Activated T-cell treated with anti-CD3 and anti-CD28 coated beads, Interleukin-2, amount 50 U/mL, for 72 hours (primary cell): ENCODE measurements around the gene KLHL28. TPM values are rescaled to one million over a fixed set of nuclear protein-coding genes. Genes with fewer than 3 reads are reported as not detected.

Source experiments
- ATAC-seq, 2 donors: fragments of 150-1000 bp; cut with Tn5 transposase; replicated peaks in 1 of 2; 2 replicates each; pipeline ENCODE4 v1.10.0; 2021; ENCODE audit warnings: moderate library complexity in 2 of 2, mild to moderate bottlenecking in 1 of 2
- DNase-seq, 2 donors: peaks; one replicate each; pipeline ENCODE4 v3.0.0; 2021 to 2022; ENCODE audit warnings: mixed read lengths in 1 of 2
- H3K27ac Mint-ChIP-seq: one replicate; pipeline ENCODE4 v1.8.0; 2022; ENCODE audit warnings: mild to moderate bottlenecking, moderate library complexity, mixed read lengths
- H3K27me3 Mint-ChIP-seq: one replicate; pipeline ENCODE4 v1.8.0; 2022; ENCODE audit warnings: low read depth, mixed read lengths
- H3K36me3 Mint-ChIP-seq, 2 donors: one replicate each; pipeline ENCODE4 v1.8.0; 2022; ENCODE audit warnings: mixed read lengths in 2 of 2, mild to moderate bottlenecking in 1 of 2; ENCODE audit not compliant: insufficient read depth in 2 of 2
- H3K4me1 Mint-ChIP-seq: one replicate; pipeline ENCODE4 v1.8.0; 2022; ENCODE audit warnings: low read depth, mixed read lengths
- H3K4me3 Mint-ChIP-seq, 2 donors: one replicate each; pipeline ENCODE4 v1.8.0; 2022; ENCODE audit warnings: mild to moderate bottlenecking in 2 of 2, mixed read lengths in 2 of 2, moderate library complexity in 2 of 2
- H3K9me3 Mint-ChIP-seq, 2 donors: one replicate each; pipeline ENCODE4 v1.8.0; 2022; ENCODE audit warnings: mixed read lengths in 2 of 2
- total RNA-seq, 2 donors: library from RNA; stranded (reverse); gene quantifications; one replicate each; pipeline ENCODE4 v1.2.3, GENCODE V29; 2022

Gene KLHL28
- total RNA-seq, 2 donors from 2014 or later: 16.7 to 20.1 TPM

GRCh38 chr14:44970907-44971306 lies 9.2 kb upstream of the KLHL28 start:
- Mint-ChIP-seq H3K4me3 (peak overlapping the region in 1 of 2 donors; percentile 34), H3K36me3 (peaks cover 18 to 31% of the 10 kb centered on the region in 2 donors), H3K27me3 (no peaks in the 10 kb centered on the region), H3K4me1 (peaks cover 57% of the 10 kb centered on the region), H3K9me3 (peaks cover 0 to 16% of the 10 kb centered on the region in 2 donors), H3K27ac (no peak overlapping the region)
- no peak for ATAC-seq
- no peak for DNase-seq

GRCh38 chr14:44968714-44969113 lies 7.0 kb upstream of the KLHL28 start:
- peaks cover 18 to 32% of the 10 kb centered on the region in 2 donors for H3K36me3 Mint-ChIP-seq
- DNase-seq (no peak), ATAC-seq (no peak)
- no peak overlapping the region for H3K27ac Mint-ChIP-seq
- H3K9me3 Mint-ChIP-seq: peaks cover 0 to 16% of the 10 kb centered on the region in 2 donors
- peaks cover 64% of the 10 kb centered on the region for H3K4me1 Mint-ChIP-seq
- H3K4me3 Mint-ChIP-seq: peak overlapping the region; percentile 47 to 55
- no peaks in the 10 kb centered on the region for H3K27me3 Mint-ChIP-seq

GRCh38 chr14:44966601-44967336 lies 5.0 kb upstream of the KLHL28 start:
- DNase-seq: no peak
- H3K4me3 Mint-ChIP-seq: peak overlapping the region; percentile 66 to 74
- peaks cover 69% of the 10 kb centered on the region for H3K4me1 Mint-ChIP-seq
- ATAC-seq: no peak
- H3K9me3 Mint-ChIP-seq: peaks cover 0 to 16% of the 10 kb centered on the region in 2 donors
- H3K27me3 Mint-ChIP-seq: no peaks in the 10 kb centered on the region
- H3K36me3 Mint-ChIP-seq: peaks cover 21 to 39% of the 10 kb centered on the region in 2 donors
- no peak overlapping the region for H3K27ac Mint-ChIP-seq

- no peak for DNase-seq
Measured at GRCh38 chr14:44963775-44964380, 2.1 kb upstream of the KLHL28 start.

GRCh38 chr14:44963044-44963528 lies 1.3 kb upstream of the KLHL28 start:
- peaks cover 41% of the 10 kb centered on the region for H3K4me1 Mint-ChIP-seq
- H3K9me3 Mint-ChIP-seq: no peaks in the 10 kb centered on the region
- peaks cover 7 to 18% of the 10 kb centered on the region in 2 donors for H3K36me3 Mint-ChIP-seq
- DNase-seq: no peak
- no peak for ATAC-seq
- no peaks in the 10 kb centered on the region for H3K27me3 Mint-ChIP-seq
- peak overlapping the region; percentile 69 for H3K27ac Mint-ChIP-seq
- no peak overlapping the region for H3K4me3 Mint-ChIP-seq

More at GRCh38 chr14:44963775-44964380, 2.1 kb upstream of the KLHL28 start:
- no peak for ATAC-seq
- Mint-ChIP-seq H3K27me3 (no peaks in the 10 kb centered on the region), H3K4me1 (peaks cover 42% of the 10 kb centered on the region), H3K36me3 (peaks cover 11 to 24% of the 10 kb centered on the region in 2 donors), H3K9me3 (peaks cover 0 to 5% of the 10 kb centered on the region in 2 donors), H3K4me3 (no peak overlapping the region), H3K27ac (no peak overlapping the region)

- no peaks in the 10 kb centered on the region for H3K27me3 Mint-ChIP-seq
- peak overlapping the region; percentile 69 for H3K27ac Mint-ChIP-seq
- peaks cover 43% of the 10 kb centered on the region for H3K4me1 Mint-ChIP-seq
- DNase-seq (peak in 1 of 2 donors; percentile 32), ATAC-seq (peak; percentile 41 to 43)
- H3K36me3 Mint-ChIP-seq: peaks cover 6 to 17% of the 10 kb centered on the region in 2 donors
- no peaks in the 10 kb centered on the region for H3K9me3 Mint-ChIP-seq
- no peak overlapping the region for H3K4me3 Mint-ChIP-seq
Measured at GRCh38 chr14:44962334-44963043, 742 bp upstream of the KLHL28 start.

- peaks cover 5 to 11% of the 10 kb centered on the region in 2 donors for H3K36me3 Mint-ChIP-seq
- H3K4me1 Mint-ChIP-seq: peaks cover 35% of the 10 kb centered on the region
- H3K9me3 Mint-ChIP-seq: no peaks in the 10 kb centered on the region
- DNase-seq: peak; percentile 62 to 69
- H3K4me3 Mint-ChIP-seq: no peak overlapping the region
- H3K27ac Mint-ChIP-seq: no peak overlapping the region
- peak; percentile 26 to 35 for ATAC-seq
- H3K27me3 Mint-ChIP-seq: no peaks in the 10 kb centered on the region
Measured at GRCh38 chr14:44961151-44961553, 595 bp downstream of the KLHL28 start.

GRCh38 chr14:44960646-44961045 lies 1.1 kb downstream of the KLHL28 start:
- ATAC-seq (no peak), DNase-seq (no peak)
- Mint-ChIP-seq H3K36me3 (peaks cover 5 to 11% of the 10 kb centered on the region in 2 donors), H3K27me3 (no peaks in the 10 kb centered on the region), H3K4me1 (peaks cover 39% of the 10 kb centered on the region), H3K9me3 (no peaks in the 10 kb centered on the region), H3K4me3 (no peak overlapping the region), H3K27ac (peak overlapping the region; percentile 41)

GRCh38 chr14:44960146-44960545 lies 1.6 kb downstream of the KLHL28 start:
- Mint-ChIP-seq H3K9me3 (no peaks in the 10 kb centered on the region), H3K27me3 (no peaks in the 10 kb centered on the region), H3K4me1 (peaks cover 43% of the 10 kb centered on the region), H3K36me3 (peaks cover 5 to 11% of the 10 kb centered on the region in 2 donors), H3K4me3 (no peak overlapping the region), H3K27ac (peak overlapping the region; percentile 41)
- DNase-seq (no peak), ATAC-seq (no peak)

GRCh38 chr14:44959538-44959937 lies 2.2 kb downstream of the KLHL28 start:
- ATAC-seq: no peak
- Mint-ChIP-seq H3K27me3 (no peaks in the 10 kb centered on the region), H3K4me3 (peak overlapping the region; percentile 62 to 69), H3K36me3 (peaks cover 5 to 11% of the 10 kb centered on the region in 2 donors), H3K9me3 (no peaks in the 10 kb centered on the region), H3K27ac (peak overlapping the region; percentile 41), H3K4me1 (peaks cover 38% of the 10 kb centered on the region)
- no peak for DNase-seq

- no peak overlapping the region for H3K27ac Mint-ChIP-seq
- H3K27me3 Mint-ChIP-seq: no peaks in the 10 kb centered on the region
- no peak for DNase-seq
- H3K4me3 Mint-ChIP-seq: no peak overlapping the region
- no peak for ATAC-seq
- no peaks in the 10 kb centered on the region for H3K9me3 Mint-ChIP-seq
- peaks cover 31% of the 10 kb centered on the region for H3K4me1 Mint-ChIP-seq
- peaks cover 2 to 8% of the 10 kb centered on the region in 2 donors for H3K36me3 Mint-ChIP-seq
Measured at GRCh38 chr14:44956866-44957265, 4.9 kb downstream of the KLHL28 start.

GRCh38 chr14:44955528-44955927 lies 6.2 kb downstream of the KLHL28 start:
- H3K4me1 Mint-ChIP-seq: peaks cover 31% of the 10 kb centered on the region
- no peaks in the 10 kb centered on the region for H3K27me3 Mint-ChIP-seq
- no peak overlapping the region for H3K27ac Mint-ChIP-seq
- no peaks in the 10 kb centered on the region for H3K9me3 Mint-ChIP-seq
- H3K4me3 Mint-ChIP-seq: no peak overlapping the region
- peaks cover 2 to 8% of the 10 kb centered on the region in 2 donors for H3K36me3 Mint-ChIP-seq
- ATAC-seq: no peak
- no peak for DNase-seq

- no peak for ATAC-seq
Measured at GRCh38 chr14:44954750-44955149, 7.0 kb downstream of the KLHL28 start.

More at GRCh38 chr14:44954750-44955149, 7.0 kb downstream of the KLHL28 start:
- H3K4me1 Mint-ChIP-seq: peaks cover 31% of the 10 kb centered on the region
- no peaks in the 10 kb centered on the region for H3K9me3 Mint-ChIP-seq
- peaks cover 2 to 8% of the 10 kb centered on the region in 2 donors for H3K36me3 Mint-ChIP-seq
- DNase-seq: no peak
- no peak overlapping the region for H3K27ac Mint-ChIP-seq
- H3K27me3 Mint-ChIP-seq: no peaks in the 10 kb centered on the region
- no peak overlapping the region for H3K4me3 Mint-ChIP-seq
